ENCODE measurements around the gene LMAN2.

Gene LMAN2

GRCh38 chr5:177366528-177367322 lies 15.3 kb upstream of the LMAN2 start:
- TF ChIP-seq CTCF (IDR thresholded peaks at IDR 0.05; ENCODE audit: insufficient read depth, low read length, missing control alignments) = no peak
- no peak for DNase-seq (ENCODE audit: low read depth, low spot score)
- CTCF ChIA-PET = interaction anchor here (0.7 to 35.1 kb wide), 13 partner anchors 8 to 254 kb away, joined by 3 to 853 read pairs (median 4); partner anchors contain the start of genes F12, PFN3 and SLC34A1
- peak overlapping the region; percentile 57 for H3K4me3 ChIP-seq (ENCODE audit: low read depth, low read length)
- POLR2A ChIA-PET = interaction anchor here (0.9 to 1.3 kb wide), 3 partner anchors 15 to 131 kb away, joined by 3 to 5 read pairs (median 3); partner anchors contain the start of genes LMAN2 and PDLIM7

DNA sequence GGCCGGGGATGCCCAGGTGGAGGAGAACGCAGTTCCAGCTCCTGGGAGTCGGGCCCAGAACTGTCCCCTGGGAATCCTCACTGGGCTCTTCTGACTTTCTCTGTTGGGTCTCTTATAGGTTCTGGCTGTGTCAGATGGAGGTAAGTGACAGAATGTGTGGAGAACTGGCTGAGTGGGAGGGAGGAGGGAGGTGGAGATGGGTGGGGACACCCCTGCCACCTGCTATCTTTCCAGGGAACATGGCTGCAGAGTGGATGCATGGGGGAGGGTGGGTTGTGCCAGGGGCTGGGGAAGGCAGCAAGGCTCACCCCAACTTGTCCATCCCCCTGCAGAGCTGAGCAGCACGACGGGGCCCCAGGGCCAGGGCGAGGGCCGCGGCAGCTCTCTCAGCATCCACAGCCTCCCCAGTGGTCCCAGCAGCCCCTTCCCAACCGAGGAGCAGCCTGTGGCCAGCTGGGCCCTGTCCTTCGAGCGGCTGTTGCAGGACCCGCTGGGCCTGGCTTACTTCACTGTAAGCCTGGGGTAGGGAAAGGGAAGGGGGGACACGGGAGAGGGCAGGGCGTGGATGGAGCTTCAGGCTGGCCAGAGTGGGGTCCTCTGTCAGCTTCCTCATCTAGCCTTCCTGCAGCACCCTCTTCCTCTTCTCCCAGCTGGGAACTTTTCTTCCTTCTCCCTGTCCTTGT lies 14.5 kb upstream of the LMAN2 start:
- no peak for TF ChIP-seq CTCF (IDR thresholded peaks at IDR 0.05; ENCODE audit: insufficient read depth, low read length, missing control alignments)
- H3K4me3 ChIP-seq (ENCODE audit: low read depth, low read length) = no peak overlapping the region
- ChIA-PET CTCF (interaction anchor here (0.7 to 35.1 kb wide), 11 partner anchors 9 to 136 kb away, joined by 3 to 853 read pairs (median 4); partner anchors contain the start of genes F12, PFN3 and SLC34A1), POLR2A (interaction anchor here (0.6 to 1.3 kb wide), 3 partner anchors 89 to 132 kb away, joined by 3 to 5 read pairs (median 3); partner anchors contain the start of gene PDLIM7)
- DNase-seq (ENCODE audit: low read depth, low spot score) = no peak

GRCh38 chr5:177364159-177364962 lies 12.9 kb upstream of the LMAN2 start:
- POLR2A ChIA-PET = interaction anchor here (1.3 kb wide), 1 partner anchor 12 kb away, joined by 5 read pairs; the partner anchor contains the start of gene LMAN2

DNA sequence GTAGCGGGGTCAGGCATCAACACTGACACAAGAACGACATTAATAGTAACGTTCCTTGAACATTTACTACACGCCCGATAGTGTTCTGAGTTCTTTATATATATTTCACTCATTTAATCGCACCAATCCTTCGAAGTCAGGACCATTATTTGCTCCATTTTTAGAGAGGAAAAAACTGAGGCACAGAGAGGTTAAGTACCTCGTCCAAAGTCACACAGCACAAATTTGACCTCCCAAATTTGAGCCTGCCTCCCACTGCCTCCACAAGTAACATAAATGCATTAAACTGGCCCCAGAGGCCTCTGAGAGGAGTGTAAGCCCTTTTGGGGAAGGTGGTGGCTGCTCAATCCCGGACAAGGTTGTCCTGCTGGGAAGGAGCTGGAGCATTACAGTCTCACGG lies 12.1 kb upstream of the LMAN2 start:
- peak overlapping the region; percentile 38 for H3K4me3 ChIP-seq (ENCODE audit: low read depth, low read length)
- no peak for DNase-seq (ENCODE audit: low read depth, low spot score)
- no peak for TF ChIP-seq CTCF (IDR thresholded peaks at IDR 0.05; ENCODE audit: insufficient read depth, low read length, missing control alignments)
- ChIA-PET POLR2A (interaction anchor here (1.3 kb wide), 1 partner anchor 12 kb away, joined by 5 read pairs; the partner anchor contains the start of gene LMAN2), CTCF (interaction anchor here (1.0 to 35.1 kb wide), 8 partner anchors 11 to 94 kb away, joined by 3 to 853 read pairs (median 4); partner anchors contain the start of genes F12, GRK6, PFN3 and SLC34A1)

More at GRCh38 chr5:177364159-177364962, 12.9 kb upstream of the LMAN2 start:
- DNase-seq (ENCODE audit: low read depth, low spot score) = no peak
- no peak for TF ChIP-seq CTCF (IDR thresholded peaks at IDR 0.05; ENCODE audit: insufficient read depth, low read length, missing control alignments)
- no peak overlapping the region for H3K4me3 ChIP-seq (ENCODE audit: low read depth, low read length)
- CTCF ChIA-PET = interaction anchor here (0.8 to 35.1 kb wide), 9 partner anchors 12 to 252 kb away, joined by 3 to 853 read pairs (median 3); partner anchors contain the start of genes F12, PFN3 and SLC34A1

GRCh38 chr5:177362610-177363507 lies 11.4 kb upstream of the LMAN2 start:
- TF ChIP-seq CTCF (IDR thresholded peaks at IDR 0.05; ENCODE audit: insufficient read depth, low read length, missing control alignments) = no peak
- peak overlapping the region; percentile 49 for H3K4me3 ChIP-seq (ENCODE audit: low read depth, low read length)
- ChIA-PET POLR2A (interaction anchor here (1.2 kb wide), 1 partner anchor 133 kb away, joined by 3 read pairs; no protein-coding TSS in a partner anchor), CTCF (interaction anchor here (1.0 to 35.1 kb wide), 8 partner anchors 11 to 93 kb away, joined by 3 to 853 read pairs (median 4); partner anchors contain the start of genes F12, GRK6, LMAN2 and PFN3)
- no peak for DNase-seq (ENCODE audit: low read depth, low spot score)

All from AG04449 (cell line).